ENCODE measurements around the gene HDAC2.

- TF ChIP-seq CTCF (IDR thresholded peaks at IDR 0.05) (no peak), POLR2A (IDR thresholded peaks at IDR 0.05) (no peak)
Measured at GRCh38 chr6:113953346-113953745, 17.6 kb downstream of the HDAC2 start.

All from adrenal gland (tissue), 5 donors.